Duodenal mucosa (tissue), 2 donors: ENCODE results near the gene TBC1D3G.
"Not testable (repeated sequence)": the region's sequence is repeated elsewhere in the genome, so short reads cannot be mapped to it uniquely, and the experiment has no call there.

Experiments
- H3K27ac ChIP-seq: one replicate; pipeline ENCODE4 v1.7.0; 2013; ENCODE audit warnings: low read depth, low read length
- H3K27me3 ChIP-seq, 2 donors: one replicate each; pipeline ENCODE4 v1.7.0; 2013; ENCODE audit warnings: low read length in 2 of 2, control low read depth in 1 of 2; ENCODE audit not compliant: insufficient read depth in 2 of 2, control insufficient read depth in 1 of 2
- H3K36me3 ChIP-seq, 2 donors: one replicate each; pipeline ENCODE4 v1.7.0; 2013; ENCODE audit warnings: low read length in 2 of 2, control low read depth in 1 of 2; ENCODE audit not compliant: insufficient read depth in 2 of 2, control insufficient read depth in 1 of 2
- H3K4me1 ChIP-seq, 2 donors: one replicate each; pipeline ENCODE4 v1.7.0; 2013; ENCODE audit warnings: low read length in 2 of 2, control low read depth in 1 of 2; ENCODE audit not compliant: insufficient read depth in 2 of 2, control insufficient read depth in 1 of 2
- H3K4me3 ChIP-seq, 2 donors: one replicate each; pipeline ENCODE4 v1.7.0; 2013; ENCODE audit warnings: low read length in 2 of 2, low read depth in 1 of 2
- H3K9ac ChIP-seq, 2 donors: one replicate each; pipeline ENCODE4 v1.7.0; 2013; ENCODE audit warnings: low read length in 2 of 2, low read depth in 1 of 2
- H3K9me3 ChIP-seq, 2 donors: one replicate each; pipeline ENCODE4 v1.7.0; 2013; ENCODE audit warnings: low read length in 2 of 2, control low read depth in 1 of 2; ENCODE audit not compliant: control insufficient read depth in 1 of 2

TBC1D3G gene

DNA sequence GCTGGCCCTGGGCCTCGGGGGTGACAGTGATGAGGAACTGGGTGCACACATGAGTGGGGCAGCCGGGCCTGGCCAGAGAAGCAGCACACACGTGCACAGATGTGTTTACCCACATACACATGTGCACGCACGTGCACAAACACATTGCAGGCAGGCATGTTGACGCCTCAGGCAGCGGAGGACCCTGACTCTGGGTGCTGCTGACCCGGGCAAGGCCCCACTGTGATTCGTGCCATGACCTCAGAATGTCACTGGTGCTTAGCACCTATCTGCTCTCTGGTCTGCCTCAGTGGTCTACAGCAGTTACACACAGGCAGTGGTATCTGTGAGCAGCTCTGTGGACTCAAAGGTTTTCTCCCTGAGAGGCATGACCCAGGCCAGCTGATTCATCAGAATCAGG is at the start of gene TBC1D3G:
TBC1D3G (plus strand) TSS at position 301 of the 400 bp plus-strand sequence. CDS start 1,528 bp downstream, outside the sequence.
- not testable (repeated sequence) for H3K4me1 ChIP-seq, H3K36me3 ChIP-seq, H3K4me3 ChIP-seq, H3K9ac ChIP-seq, H3K27me3 ChIP-seq, H3K27ac ChIP-seq, H3K9me3 ChIP-seq

DNA sequence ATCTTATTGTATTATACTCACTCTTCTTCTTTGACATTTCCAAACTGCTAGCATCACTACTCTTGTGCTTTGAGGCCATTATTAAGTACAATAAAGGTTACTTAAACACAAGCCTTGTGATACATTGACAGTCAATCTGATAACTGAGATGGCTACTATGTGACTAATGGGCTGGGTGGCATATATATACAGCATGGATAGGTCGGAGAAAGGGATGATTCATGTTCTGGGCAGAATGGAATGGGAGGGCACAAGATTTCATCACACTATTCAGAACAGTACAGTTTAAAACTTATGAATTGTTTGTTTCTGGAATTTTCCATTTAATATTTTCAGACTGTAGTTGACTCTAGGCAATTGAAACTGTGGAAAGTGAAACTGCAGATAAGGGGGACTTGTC is 40.4 kb upstream of the TBC1D3G start:
- H3K27ac ChIP-seq, H3K9ac ChIP-seq, H3K9me3 ChIP-seq, H3K36me3 ChIP-seq, H3K4me1 ChIP-seq, H3K4me3 ChIP-seq, H3K27me3 ChIP-seq: not testable (repeated sequence)

DNA sequence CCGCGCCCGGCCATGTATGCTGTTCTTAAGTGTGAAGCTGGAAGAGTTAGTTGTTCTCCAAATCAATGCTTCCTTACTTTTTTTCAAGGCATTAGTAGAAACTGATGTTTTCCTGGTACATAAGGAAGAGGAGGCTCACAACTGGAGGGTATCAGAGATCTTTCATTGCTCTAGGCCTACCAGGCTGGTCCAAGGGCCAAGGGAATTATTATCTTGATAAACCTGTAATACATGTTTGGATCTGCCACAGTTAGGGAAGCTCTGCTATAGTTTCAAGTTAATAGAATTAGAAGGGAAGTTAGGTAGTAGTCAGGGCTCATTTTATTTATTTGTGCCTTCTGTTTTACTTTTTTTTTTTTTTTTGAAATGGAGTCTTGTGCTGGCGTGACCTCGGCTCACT is 39.5 kb upstream of the TBC1D3G start:
- not testable (repeated sequence) for H3K9ac ChIP-seq, H3K36me3 ChIP-seq, H3K9me3 ChIP-seq, H3K27me3 ChIP-seq, H3K4me1 ChIP-seq, H3K27ac ChIP-seq, H3K4me3 ChIP-seq

DNA sequence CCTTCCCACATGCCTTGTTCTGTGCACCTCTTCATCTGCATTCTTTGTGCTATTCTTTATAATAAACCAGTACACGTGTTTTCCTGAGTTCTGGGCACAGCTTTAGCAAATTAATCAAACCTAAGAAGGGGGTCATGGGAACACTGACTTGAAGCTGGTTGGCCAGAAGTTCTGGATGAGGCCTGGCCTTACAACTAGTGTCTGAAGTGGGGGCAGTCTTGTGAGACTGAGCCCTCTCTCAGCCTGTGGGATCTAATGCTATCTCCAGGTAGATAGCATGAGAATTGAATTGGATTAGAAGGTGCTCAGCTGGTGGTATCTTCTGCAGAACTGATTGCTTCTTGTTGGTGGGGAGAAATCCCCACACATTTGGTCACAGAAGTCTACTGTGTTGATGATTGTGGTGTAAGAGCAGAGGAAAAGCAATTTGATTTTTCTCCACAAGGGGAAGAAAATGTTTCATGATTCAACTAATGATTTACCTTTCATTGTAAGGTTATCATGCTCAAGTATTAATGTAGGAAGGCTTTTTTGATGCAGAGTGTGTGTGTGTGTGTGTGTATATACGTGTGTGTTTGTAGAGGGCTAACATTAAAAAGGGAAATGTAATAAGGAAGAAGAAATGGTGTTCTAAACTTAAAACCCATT is 33.6 kb upstream of the TBC1D3G start:
- not testable (repeated sequence) for H3K27me3 ChIP-seq, H3K9me3 ChIP-seq, H3K36me3 ChIP-seq, H3K27ac ChIP-seq, H3K9ac ChIP-seq, H3K4me3 ChIP-seq, H3K4me1 ChIP-seq

DNA sequence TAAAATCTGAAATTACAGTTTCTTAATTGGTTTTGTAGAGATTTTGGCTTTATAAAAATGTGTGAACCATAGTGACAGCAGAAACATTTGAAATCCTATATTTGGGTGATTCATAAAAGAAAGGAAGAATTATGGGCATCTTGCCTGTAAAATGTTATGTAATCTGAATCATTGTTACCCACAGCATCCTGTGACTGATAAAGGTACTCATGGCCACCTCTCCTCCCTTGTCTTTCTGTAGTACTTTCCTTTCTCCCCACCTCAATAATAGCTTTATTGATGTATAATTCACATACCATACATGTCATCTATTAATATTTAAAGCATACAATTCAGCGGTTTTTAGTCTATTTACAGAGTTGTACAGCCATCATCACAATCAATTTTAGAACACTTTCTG is 28.5 kb upstream of the TBC1D3G start:
- H3K27ac ChIP-seq, H3K9ac ChIP-seq, H3K4me3 ChIP-seq, H3K27me3 ChIP-seq, H3K4me1 ChIP-seq, H3K36me3 ChIP-seq, H3K9me3 ChIP-seq: not testable (repeated sequence)

DNA sequence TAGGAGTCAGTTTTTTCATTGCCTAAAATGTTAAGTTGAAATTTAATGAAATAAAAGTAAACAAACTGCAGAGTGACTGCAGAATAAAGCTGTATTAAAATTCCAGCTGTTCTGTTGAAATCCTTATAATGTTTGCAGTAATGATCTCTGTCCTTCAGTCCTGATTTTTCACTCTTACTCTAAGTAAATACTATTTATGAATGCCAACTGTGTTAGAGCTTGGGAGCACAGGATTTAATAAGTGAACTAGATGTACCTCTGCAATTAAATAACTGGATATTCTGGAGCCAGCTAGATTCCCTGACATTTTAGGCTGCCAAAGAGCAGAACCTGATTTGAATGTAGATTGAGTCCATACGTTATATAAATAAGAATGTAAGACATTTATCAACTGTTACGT is 7.9 kb upstream of the TBC1D3G start:
- H3K9me3 ChIP-seq, H3K27ac ChIP-seq, H3K4me3 ChIP-seq, H3K4me1 ChIP-seq, H3K27me3 ChIP-seq, H3K36me3 ChIP-seq, H3K9ac ChIP-seq: not testable (repeated sequence)

DNA sequence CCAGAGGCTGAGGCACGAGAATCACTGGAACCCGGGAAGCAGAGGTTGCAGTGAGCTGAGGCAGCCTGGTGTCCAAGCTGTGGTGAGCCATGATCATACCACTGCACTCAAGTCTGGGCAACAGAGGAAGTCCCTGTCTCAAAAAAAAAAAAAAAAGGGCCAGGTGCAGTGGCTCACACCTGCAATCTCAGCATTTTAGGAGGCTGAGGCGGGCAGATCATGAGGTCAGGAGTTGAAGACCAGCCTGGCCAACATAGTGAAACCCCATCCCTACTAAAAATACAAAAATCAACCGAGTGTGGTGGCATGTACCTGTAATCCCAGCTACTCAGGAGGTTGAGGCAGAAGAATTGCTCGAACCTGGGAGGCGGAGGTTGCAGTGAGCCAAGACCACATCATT is 38.8 kb downstream of the TBC1D3G start:
- H3K9ac ChIP-seq, H3K4me3 ChIP-seq, H3K36me3 ChIP-seq, H3K27me3 ChIP-seq, H3K27ac ChIP-seq, H3K4me1 ChIP-seq, H3K9me3 ChIP-seq: not testable (repeated sequence)

DNA sequence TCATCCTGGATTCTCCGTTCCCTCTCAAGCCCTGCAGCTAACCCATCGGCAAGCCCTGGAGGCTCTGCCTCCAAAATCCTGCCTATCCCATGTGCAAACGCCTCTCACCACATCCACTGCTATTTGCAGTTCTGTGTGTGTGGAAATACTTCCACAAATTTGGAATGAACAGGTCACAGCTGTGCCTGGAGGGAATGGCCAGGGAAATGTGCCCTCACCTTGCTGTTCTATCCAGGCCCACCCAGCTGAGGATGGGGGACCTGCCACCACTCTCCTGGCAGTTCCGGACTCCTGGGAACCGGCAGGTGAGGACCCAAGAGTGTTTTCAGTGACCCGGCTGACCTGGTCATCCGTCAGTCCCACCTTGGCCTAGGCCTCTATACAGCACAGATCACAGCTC is 52.3 kb downstream of the TBC1D3G start:
- H3K9me3 ChIP-seq, H3K27me3 ChIP-seq, H3K4me3 ChIP-seq, H3K9ac ChIP-seq, H3K36me3 ChIP-seq, H3K27ac ChIP-seq, H3K4me1 ChIP-seq: not testable (repeated sequence)
